Activated naive CD8-positive, alpha-beta T cell treated with anti-CD3 and anti-CD28 coated beads, Interleukin-2, amount 50 U/mL, for 16 hours (primary cell): Measurements from ENCODE around the gene HOXA7.

ENCODE experiments used
- DNase-seq: peaks from one replicate; pipeline ENCODE4 v3.0.0-alpha.2; 2020; ENCODE audit warnings: low read depth, low spot score

HOXA7 gene

GRCh38 chr7:27119412-27119911 is 37.0 kb downstream of the HOXA7 start:
- no peak for DNase-seq

GRCh38 chr7:27118580-27118979 is 37.9 kb downstream of the HOXA7 start:
- DNase-seq = no peak

- no peak for DNase-seq
Measured at GRCh38 chr7:27117887-27118491, 38.5 kb downstream of the HOXA7 start.

GRCh38 chr7:27116962-27117886 is 39.3 kb downstream of the HOXA7 start:
- DNase-seq = no peak

GRCh38 chr7:27116031-27116961 is 40.2 kb downstream of the HOXA7 start:
- no peak for DNase-seq

GRCh38 chr7:27115221-27116026 is 41.1 kb downstream of the HOXA7 start:
- DNase-seq = no peak

- DNase-seq = no peak
Measured at GRCh38 chr7:27114881-27115220, 41.6 kb downstream of the HOXA7 start.

- DNase-seq = no peak
Measured at GRCh38 chr7:27113991-27114769, 42.3 kb downstream of the HOXA7 start.

GRCh38 chr7:27112955-27113949 is 43.2 kb downstream of the HOXA7 start:
- DNase-seq = no peak

GRCh38 chr7:27112361-27112760 is 44.1 kb downstream of the HOXA7 start:
- DNase-seq = no peak

- DNase-seq = no peak
Measured at GRCh38 chr7:27111751-27112277, 44.7 kb downstream of the HOXA7 start.

GRCh38 chr7:27111042-27111750 is 45.3 kb downstream of the HOXA7 start:
- no peak for DNase-seq

GRCh38 chr7:27110186-27111031 is 46.1 kb downstream of the HOXA7 start:
- no peak for DNase-seq

GRCh38 chr7:27109466-27110185 is 46.8 kb downstream of the HOXA7 start:
- no peak for DNase-seq

- no peak for DNase-seq
Measured at GRCh38 chr7:27108390-27109127, 47.9 kb downstream of the HOXA7 start.
